HG02840 (cell line): ENCODE results near the gene SSC5D.
"Not testable (repeated sequence)": the region's sequence is repeated elsewhere in the genome, so short reads cannot be mapped to it uniquely, and the experiment has no call there.

ENCODE experiments used
- ATAC-seq: cut with Tn5 transposase; IDR thresholded peaks from one replicate; pipeline ENCODE4 v1.9.1; 2021; ENCODE audit warnings: mild to moderate bottlenecking, moderate library complexity, moderate number of reproducible peaks; ENCODE audit not compliant: unreplicated experiment, low FRiP score

SSC5D gene

GRCh38 chr19:55534280-55534679 is 46.0 kb downstream of the SSC5D start:
- not testable (repeated sequence) for ATAC-seq

GRCh38 chr19:55535173-55535964 is 47.1 kb downstream of the SSC5D start:
- no peak for ATAC-seq

DNA sequence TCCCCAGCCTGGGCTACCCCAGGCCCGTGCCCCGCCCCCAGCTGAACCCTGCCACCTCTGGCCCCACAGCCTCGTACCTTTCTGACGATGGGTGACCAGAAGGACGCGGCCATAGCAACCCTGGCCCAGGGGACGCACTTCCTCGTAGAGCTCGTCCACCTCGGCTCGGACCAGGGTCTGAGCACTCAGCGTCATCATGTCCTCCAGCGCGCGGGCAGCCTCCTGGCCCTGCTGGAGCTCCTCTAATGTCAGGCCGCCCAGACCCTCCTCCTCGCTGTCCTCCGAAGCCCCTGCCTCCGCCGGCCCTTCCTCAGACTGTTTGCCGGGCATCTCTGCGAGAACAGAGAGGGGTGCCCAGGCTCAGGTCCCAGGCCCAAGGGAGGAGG is 47.7 kb downstream of the SSC5D start:
- no peak for ATAC-seq

DNA sequence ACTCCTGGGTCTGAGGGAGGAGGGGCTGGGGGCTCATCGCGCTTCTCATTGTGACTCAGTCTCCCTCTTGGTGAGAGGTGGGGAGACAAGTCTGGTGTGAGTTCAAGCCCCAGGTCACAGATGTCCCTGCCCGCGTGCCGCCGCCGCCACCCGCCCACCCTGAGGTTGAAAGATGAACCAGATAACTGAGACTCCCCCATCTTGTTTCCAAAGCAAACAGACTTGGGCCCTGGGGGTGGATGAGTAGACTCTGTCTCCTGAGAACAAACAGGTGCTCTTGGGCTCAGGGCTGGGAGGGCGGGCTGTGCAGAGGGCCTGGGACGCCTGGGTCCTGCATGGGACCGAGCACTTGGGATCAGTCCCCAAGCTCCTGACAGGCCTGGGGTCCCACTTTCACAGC is 48.1 kb downstream of the SSC5D start:
- no peak for ATAC-seq

- ATAC-seq = no peak
Observed at GRCh38 chr19:55536951-55537740, 48.9 kb downstream of the SSC5D start, which contains the start of gene SBK2. Gene SBK2, minus strand, starts transcription at chr19:55537133. Its CDS starts 839 bp downstream, at chr19:55536294.

GRCh38 chr19:55537741-55538111 is 49.5 kb downstream of the SSC5D start:
- no peak for ATAC-seq

- ATAC-seq = no peak
Observed at GRCh38 chr19:55538132-55538531, 49.9 kb downstream of the SSC5D start.

- no peak for ATAC-seq
Observed at GRCh38 chr19:55539090-55539984, 51.1 kb downstream of the SSC5D start.

DNA sequence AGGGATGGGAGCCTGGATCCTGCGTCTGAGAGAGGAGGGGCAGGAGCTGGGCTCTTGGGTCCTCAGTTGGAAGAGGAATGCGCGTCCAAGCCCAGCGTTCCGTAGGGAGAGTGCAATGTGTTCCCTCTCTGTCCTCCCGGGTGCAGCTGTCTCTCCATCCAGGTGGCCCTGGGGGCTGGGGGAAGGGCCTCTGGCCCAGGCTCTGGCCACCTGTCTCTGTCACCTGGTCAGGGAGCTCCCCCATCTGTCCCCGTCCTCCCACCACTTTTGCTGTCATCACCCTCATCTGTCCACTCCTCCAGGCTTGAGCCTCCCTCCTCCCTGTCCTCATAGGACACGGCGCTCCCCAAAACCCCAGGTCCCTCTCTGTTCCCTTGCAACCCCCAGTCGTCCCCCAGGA is 52.4 kb downstream of the SSC5D start:
- ATAC-seq = no peak

GRCh38 chr19:55541091-55541490 is 52.9 kb downstream of the SSC5D start:
- no peak for ATAC-seq

- no peak for ATAC-seq
Observed at GRCh38 chr19:55542292-55542855, 54.1 kb downstream of the SSC5D start.

GRCh38 chr19:55543567-55543966 is 55.3 kb downstream of the SSC5D start:
- no peak for ATAC-seq

GRCh38 chr19:55544014-55544413 is 55.8 kb downstream of the SSC5D start:
- ATAC-seq = no peak

DNA sequence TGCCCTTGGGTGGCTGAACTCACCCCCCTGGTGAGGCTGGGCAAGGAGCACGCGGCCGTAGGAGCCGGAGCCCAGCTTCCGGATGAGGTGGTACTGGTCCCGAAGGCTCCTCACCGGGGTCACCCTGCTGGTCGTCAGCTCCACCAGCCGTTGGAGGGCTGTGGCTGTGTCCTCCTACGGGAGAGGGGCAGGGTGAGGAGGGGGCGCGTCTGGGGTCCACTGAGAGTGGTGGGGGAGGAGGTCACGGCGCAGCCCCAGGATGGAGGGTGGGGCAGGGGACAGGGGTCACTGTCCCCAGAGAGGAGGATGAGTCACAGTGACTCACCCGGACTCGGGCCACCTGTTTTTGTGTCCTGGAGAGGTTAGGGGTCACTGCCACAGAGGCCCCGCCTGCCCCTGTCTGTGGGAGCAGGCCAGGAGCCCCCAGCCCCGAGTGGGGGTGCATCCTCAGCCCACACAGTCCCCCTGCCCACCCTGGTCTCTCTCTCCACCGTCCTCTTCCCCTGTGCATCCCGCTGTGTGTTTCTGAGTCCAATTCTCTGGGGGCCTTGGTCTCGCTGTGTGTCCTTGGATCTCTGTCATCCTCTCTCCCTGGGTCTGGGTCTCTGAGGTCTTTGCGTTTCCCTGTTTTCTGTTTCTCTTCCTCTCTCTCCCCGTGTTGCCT is 56.7 kb downstream of the SSC5D start:
- ATAC-seq = no peak

DNA sequence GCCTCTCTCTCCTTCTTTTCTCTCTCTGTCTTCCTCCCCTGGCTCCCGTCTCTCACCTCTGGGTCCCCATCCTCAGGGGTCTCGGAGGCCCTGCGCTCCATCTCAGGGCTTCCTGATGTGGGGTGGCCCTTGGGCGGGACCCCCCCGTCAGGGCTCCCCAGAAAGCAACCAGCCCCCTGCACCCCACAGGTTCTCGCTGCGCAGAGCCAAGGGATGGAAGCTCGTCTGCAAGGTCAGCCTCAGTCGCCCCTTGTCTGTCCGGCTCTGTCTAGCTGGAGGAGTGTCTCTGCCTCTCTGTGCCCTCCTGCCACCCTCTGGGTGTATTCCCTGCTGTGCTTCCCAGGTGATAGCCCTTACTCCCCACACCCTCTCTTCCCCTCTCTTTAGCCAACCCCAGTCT is 57.2 kb downstream of the SSC5D start, which contains the start of gene SBK3:
Gene SBK3, minus strand, starts transcription at position 101 of the 400 bp plus-strand sequence. Its CDS starts 0 bp downstream, at position 101.
- ATAC-seq = no peak

- no peak for ATAC-seq
Observed at GRCh38 chr19:55546011-55546410, 57.8 kb downstream of the SSC5D start.

- ATAC-seq = no peak
Observed at GRCh38 chr19:55546822-55547614, 58.8 kb downstream of the SSC5D start.

- ATAC-seq = no peak
Observed at GRCh38 chr19:55549500-55550320, 61.5 kb downstream of the SSC5D start.
